CD4-positive, alpha-beta T cell treated with Interleukin-2 at 100 ng/mL for 4 hours (primary cell): ENCODE results near the gene NR1H4.
"Not testable (repeated sequence)": the region's sequence is repeated elsewhere in the genome, so short reads cannot be mapped to it uniquely, and the experiment has no call there.

Experiments used
- DNase-seq: peaks from one replicate; pipeline ENCODE4 v3.0.0-alpha.2; 2020; ENCODE audit warnings: low spot score

The NR1H4 gene

DNA sequence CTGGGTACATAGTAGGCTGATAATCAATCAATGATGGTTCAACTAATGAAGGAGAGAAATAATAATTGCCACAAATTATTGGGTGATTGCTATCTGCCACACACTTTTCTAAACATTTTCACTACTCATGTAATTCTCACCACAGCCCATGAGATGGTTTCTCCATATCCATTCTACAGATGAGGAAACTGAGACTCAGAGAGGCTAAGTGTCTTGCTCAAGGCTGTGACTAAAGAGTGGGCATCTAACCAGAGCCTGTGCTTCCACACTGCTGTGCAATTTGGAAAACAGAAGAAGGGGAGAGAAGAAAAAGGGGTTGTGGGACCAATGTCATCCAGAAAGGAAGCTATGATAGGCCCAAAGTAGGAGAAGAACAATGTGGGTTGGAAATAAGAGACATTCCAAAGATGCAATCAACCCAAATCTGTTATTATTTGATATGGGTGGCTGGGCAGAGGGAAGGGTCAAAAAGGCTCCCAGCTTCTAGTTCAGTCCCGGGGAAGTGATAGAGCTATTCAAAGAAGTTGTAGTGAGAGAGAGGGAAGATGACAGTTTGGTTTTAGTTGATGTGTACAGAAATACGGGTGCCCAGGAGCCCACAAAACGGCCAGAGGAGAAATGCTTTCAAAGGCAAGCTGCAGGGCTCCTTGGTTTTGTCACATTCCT lies 483 bp upstream of the NR1H4 start:
- DNase-seq, result no peak

- no peak for DNase-seq
Observed at GRCh38 chr12:100474617-100475016, 951 bp downstream of the NR1H4 start.

- DNase-seq, result no peak
Observed at GRCh38 chr12:100476013-100476751, 2.5 kb downstream of the NR1H4 start.

DNA sequence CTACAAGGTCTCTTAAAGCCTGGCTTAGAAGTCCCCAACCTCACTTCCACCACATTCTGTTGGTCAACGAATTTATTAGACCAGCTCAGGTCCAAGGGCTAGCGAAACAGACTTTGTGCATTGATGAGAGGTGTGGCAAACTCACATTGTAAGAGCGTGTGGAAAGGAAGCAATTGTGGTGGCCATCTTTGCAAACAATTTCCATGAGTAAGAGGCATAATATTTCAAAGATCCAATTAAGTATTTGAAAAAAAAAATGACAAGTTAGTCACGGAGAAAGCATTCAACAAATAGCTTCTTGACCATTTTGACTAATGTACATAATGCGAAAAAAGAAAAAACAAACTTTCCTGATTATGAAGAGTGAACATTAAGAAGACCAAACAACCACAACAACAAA lies 7.4 kb downstream of the NR1H4 start:
- no peak for DNase-seq

DNA sequence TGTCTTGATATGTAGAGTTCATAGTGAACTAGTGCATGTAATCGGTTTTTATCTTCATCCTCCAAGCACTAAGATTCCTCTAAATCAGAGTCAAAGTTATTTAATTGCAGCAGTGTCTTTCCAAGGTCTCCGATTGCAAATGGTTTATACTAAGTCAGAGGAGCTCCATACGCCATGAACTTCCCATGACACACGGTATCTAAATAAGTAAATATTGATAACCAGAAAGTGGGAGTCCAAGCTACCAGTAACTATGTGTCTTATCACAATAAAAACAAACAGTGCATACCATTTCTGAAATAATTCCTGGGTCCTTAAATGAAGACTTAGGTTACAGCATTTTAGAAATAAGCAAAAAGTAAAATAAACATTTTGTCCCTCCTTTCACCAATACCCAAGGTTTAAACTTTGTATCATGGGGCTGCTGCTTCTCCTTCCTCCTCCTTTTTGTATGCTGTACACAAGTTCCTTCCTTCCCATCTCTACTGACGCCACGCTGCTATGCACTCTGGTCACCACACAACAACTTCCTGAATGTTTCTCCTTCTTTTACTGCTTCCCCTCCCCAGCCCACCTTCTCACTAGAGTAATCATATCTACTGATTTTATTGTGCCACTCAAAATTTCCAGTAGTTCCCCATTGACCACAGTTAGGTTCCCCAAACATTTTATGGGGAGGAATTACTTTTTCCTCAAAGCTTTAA lies 10.7 kb downstream of the NR1H4 start:
- no peak for DNase-seq

- DNase-seq, result no peak
Observed at GRCh38 chr12:100484891-100485471, 11.3 kb downstream of the NR1H4 start.

DNA sequence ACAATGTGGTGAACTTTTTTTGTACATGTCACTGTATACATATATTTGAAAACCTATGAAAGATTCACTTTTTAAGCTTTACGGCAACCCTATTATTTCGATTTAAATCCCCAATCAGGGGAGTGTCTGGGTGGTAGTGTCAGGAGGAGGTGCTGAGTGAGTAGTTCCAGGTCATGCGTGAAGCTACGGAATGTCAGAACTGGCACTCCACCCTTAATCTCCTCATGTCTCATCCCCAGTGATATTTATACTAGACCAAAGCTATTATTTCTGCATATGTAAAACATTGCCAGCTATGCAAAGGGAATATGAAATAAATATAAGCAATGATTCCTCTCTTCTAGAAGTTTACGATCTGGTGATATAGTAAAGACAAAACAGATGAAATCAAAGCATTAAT lies 12.3 kb downstream of the NR1H4 start:
- DNase-seq, result no peak

- no peak for DNase-seq
Observed at GRCh38 chr12:100489251-100489820, 15.7 kb downstream of the NR1H4 start.

GRCh38 chr12:100490056-100490455 lies 16.4 kb downstream of the NR1H4 start:
- DNase-seq, result no peak

DNA sequence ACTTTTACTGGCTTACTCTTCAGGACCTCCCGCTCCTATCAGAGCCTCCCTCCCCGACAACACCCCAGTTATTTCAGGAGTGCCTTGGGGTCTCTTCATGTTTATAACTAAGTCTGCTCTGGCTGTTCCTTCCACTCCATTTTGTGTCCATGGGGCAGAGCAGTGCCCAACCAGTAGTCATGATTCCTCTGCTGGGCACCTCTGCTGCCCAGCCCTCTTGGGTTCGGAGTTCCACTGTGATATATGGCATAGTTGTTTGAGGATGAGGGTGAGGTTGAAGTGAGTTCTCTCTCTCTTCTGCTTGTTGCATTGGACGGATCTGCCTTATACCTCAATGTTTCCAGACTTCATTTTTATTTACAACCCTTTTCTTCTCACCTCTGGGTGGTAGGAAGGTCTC lies 17.4 kb downstream of the NR1H4 start:
- DNase-seq, result no peak

GRCh38 chr12:100493396-100494012 lies 19.8 kb downstream of the NR1H4 start:
- no peak for DNase-seq

DNA sequence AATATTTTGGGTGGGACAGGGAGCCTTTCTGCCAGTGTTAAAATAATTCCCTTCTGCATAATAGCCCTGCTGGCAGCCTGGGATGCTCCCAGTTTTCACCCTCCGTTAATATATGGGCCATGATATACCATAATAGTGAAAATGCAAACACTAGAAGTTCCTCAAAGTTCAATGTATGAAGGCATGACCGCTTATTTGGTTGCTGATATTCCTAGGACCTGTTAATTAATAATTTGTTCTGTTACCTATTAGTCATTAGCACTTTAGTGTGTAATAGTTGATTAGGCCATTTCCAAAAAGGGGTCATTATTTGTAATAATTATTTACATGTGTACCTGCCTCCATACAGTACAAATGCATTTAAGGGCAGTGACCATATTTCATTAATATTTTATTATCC lies 20.4 kb downstream of the NR1H4 start:
- no peak for DNase-seq

DNA sequence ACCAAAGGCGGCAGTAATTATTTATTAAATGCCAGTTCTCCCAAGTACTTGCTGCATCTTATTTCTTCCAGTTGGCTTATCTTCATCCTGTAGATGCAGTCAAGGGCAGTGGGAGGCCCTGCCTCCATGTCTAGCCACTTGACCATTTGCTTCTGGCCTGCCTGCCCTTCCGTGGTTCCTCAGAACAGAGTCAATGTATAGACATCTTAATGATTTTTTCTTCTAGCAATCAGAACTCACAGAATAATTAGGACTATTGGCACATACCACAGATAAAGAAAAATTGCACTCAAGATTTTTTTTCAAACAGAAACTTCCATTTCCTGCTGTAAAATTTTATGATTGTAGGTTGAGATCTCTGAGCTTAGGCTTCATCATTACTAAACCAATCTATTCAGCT lies 20.9 kb downstream of the NR1H4 start:
- no peak for DNase-seq

DNA sequence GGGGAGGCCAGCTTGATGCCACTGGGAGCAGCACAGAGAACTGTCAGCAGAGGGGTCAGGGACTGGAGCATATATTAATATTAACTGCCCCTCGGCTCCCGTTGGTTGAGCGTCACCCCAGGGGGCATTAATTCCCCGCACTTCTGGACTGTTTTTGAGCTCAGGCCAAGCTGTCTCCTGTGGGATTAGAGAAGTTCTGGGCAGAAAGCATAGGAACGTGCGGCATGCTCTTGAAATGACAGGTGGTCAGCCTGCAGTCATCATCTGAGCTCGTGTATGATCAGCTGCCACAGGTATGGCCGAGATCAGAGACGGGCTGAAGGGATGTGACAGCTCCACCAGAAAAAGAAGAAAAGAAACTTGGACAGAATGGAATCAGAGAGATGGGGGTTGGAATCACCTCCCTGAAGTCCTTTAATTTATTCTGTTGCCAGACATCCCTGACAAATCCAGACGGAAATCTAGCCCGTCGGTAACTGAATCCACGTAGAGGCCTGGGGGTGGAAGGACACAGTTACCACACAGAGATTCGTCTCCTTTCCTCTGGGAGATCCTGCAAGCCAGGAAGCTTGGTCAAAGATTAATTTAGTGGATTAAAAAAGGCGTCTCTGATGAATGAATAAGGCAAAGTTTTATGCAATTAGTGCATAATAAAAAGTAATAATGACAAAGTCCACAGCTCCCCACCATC lies 23.6 kb downstream of the NR1H4 start:
- no peak for DNase-seq

GRCh38 chr12:100498141-100498540 lies 24.5 kb downstream of the NR1H4 start:
- DNase-seq, result no peak

DNA sequence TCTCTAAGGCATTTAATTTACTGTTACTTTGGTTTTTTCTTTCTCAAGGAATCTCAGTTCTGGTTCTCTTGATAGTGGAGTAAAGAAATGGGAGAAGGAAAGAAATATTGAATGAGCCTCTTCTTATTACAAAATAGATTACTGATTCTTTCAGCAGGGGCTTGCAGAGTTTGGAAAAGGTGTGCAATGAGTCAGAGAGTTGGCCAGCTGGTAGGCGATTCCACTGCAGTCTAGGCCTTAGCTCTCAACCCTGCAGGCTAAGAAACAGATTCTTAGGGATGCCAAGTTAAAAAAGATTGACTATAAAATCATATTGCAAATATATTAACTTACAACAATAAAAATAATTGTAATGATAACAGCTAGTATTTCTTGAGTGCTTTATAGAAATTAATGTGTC lies 25.8 kb downstream of the NR1H4 start:
- DNase-seq, result no peak

- not testable (repeated sequence) for DNase-seq
Observed at GRCh38 chr12:100502718-100503117, 29.1 kb downstream of the NR1H4 start.

DNA sequence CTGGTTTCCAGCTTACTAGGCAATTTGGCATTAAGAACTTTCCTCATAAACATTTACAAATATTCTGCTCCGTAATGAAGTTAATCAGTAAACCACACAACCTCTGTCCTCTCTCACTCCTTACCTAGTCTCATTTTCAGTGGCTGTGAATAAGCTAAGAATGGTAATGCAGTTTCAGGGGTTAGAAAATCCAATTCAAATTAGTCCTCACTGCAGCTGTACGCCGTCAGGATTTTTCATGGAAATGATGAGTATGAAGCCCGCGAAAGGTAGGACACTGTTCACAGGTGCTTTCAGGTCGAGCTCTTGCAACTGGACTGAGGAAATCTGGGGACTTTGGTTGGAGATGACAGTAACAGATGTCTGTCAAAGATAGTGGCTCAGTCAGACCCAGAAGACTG lies 29.6 kb downstream of the NR1H4 start:
- DNase-seq, result no peak

- DNase-seq, result no peak
Observed at GRCh38 chr12:100504804-100505203, 31.1 kb downstream of the NR1H4 start.

GRCh38 chr12:100508751-100509150 lies 35.1 kb downstream of the NR1H4 start:
- DNase-seq, result no peak

- no peak for DNase-seq
Observed at GRCh38 chr12:100512692-100513091, 39.0 kb downstream of the NR1H4 start.
